Skeletal muscle satellite cell (primary cell): Measurements from ENCODE around the gene OR2L13. TPM values are rescaled to one million over a fixed set of nuclear protein-coding genes. Genes with fewer than 3 reads are reported as not detected.
"Not testable (repeated sequence)": the region's sequence is repeated elsewhere in the genome, so short reads cannot be mapped to it uniquely, and the experiment has no call there.

ENCODE experiments used
- H3K27me3 ChIP-seq: 2 replicates; pipeline ENCODE4 v1.7.0; 2013; ENCODE audit warnings: low read length; ENCODE audit not compliant: control insufficient read depth, insufficient read depth
- H3K36me3 ChIP-seq: 2 replicates; pipeline ENCODE4 v1.7.0; 2013; ENCODE audit warnings: mild to moderate bottlenecking, control low read depth, low read length; ENCODE audit not compliant: insufficient read depth
- H3K4me1 ChIP-seq: 2 replicates; pipeline ENCODE4 v1.7.0; 2013; ENCODE audit warnings: low read length; ENCODE audit not compliant: control insufficient read depth, insufficient read depth
- H3K4me2 ChIP-seq: 2 replicates; pipeline ENCODE4 v1.7.0; 2013; ENCODE audit warnings: mild to moderate bottlenecking, low read length
- H3K4me3 ChIP-seq: 2 replicates; pipeline ENCODE4 v1.7.0; 2013; ENCODE audit warnings: low read length
- H3K9ac ChIP-seq: 2 replicates; pipeline ENCODE4 v1.7.0; 2013; ENCODE audit warnings: mild to moderate bottlenecking, low read depth, low read length, moderate library complexity
- H3K9me3 ChIP-seq: replicated peaks from 2 replicates; pipeline ENCODE4 v1.7.0; 2013; ENCODE audit warnings: mild to moderate bottlenecking, control low read depth, low read length
- total RNA-seq: library from RNA; depleted of rRNA; stranded (reverse); fragments of >200 nt; gene quantifications from 2 replicates; pipeline ENCODE4 v1.2.3, GENCODE V29; 2012; rRNA removed

Gene OR2L13, protein sequence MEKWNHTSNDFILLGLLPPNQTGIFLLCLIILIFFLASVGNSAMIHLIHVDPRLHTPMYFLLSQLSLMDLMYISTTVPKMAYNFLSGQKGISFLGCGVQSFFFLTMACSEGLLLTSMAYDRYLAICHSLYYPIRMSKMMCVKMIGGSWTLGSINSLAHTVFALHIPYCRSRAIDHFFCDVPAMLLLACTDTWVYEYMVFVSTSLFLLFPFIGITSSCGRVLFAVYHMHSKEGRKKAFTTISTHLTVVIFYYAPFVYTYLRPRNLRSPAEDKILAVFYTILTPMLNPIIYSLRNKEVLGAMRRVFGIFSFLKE
- under 0.01 TPM in 1 of 2 replicates, not detected in the other for total RNA-seq

DNA sequence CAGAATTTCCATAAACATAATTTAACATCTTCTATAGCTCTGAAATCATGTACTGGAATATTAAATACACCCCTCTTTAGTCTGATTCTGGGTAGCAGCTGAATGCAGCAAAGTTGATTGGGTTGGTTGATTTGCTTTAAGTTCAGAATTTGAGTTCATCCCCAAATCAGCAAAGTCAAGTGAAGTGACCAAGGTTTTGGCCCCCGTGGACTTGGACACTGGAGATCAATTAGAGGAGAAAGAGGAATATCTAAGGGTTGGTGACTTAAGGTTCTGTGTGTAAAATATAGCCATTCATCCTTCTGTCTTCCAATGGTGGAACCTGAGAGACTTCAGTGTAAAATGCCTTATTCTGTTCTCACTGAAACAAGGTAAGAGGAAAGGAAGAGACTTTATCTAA is at the start of gene OR2L13:
Gene OR2L13, plus strand, starts transcription at position 301 of the 400 bp plus-strand sequence. CDS start 4,192 bp downstream, outside the sequence.
- H3K36me3 ChIP-seq: no peaks in the 10 kb centered on the region
- H3K4me3 ChIP-seq: no peak within 1 kb of the TSS
- peaks cover 3% of the 10 kb centered on the region for H3K9me3 ChIP-seq
- no peak within 1 kb of the TSS for H3K9ac ChIP-seq
- H3K27me3 ChIP-seq: no peaks in the 10 kb centered on the region
- H3K4me1 ChIP-seq: no peaks in the 10 kb centered on the region
- no peak within 1 kb of the TSS for H3K4me2 ChIP-seq

DNA sequence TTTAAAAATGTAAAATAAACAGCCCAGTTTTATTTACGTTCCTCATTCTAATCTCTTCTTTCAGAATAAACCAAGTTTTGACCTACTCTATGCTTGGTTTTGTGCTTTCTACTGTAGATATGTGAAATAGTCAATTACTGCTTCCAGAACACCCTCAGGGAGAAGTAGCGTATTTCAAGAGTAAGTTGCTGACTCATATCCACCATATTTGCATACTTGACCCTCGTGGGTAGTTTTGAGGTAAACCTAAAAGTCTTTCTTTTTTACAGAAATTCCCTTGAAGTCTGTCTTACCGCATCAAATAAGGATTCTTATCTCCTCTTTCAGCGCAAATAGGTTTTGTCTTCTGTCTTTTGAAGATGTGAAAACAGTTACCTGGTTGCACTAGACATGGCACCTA is 49.8 kb upstream of the OR2L13 start:
- Histone ChIP-seq H3K9me3 (no peaks in the 10 kb centered on the region), H3K27me3 (no peaks in the 10 kb centered on the region), H3K9ac (no peak overlapping the region), H3K36me3 (no peaks in the 10 kb centered on the region), H3K4me1 (no peaks in the 10 kb centered on the region), H3K4me2 (no peak overlapping the region), H3K4me3 (no peak overlapping the region)

DNA sequence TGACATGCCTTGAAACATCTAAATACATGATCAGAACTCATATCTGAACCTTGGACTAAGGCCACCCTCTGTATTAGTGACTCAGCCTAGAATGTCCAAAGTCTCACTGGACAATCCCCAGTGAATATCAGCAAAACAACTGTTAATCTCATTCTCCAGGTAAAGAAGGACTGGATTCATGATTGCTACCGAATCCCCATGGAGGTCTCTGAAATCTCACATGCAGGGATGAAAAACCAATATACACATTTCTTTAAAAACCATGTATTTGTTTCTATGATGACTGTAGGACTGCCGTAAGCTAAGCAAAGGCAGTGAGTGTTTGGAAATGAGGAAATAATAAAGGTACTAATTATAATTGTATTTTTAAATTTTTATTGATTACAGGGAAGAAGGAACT is 48.4 kb upstream of the OR2L13 start, which contains the start of gene OR2L3:
Gene OR2L3, plus strand, starts transcription at position 301 of the 400 bp plus-strand sequence. CDS start 13,846 bp downstream, outside the sequence.
- no peak within 1 kb of the TSS for H3K4me2 ChIP-seq
- no peaks in the 10 kb centered on the region for H3K36me3 ChIP-seq
- no peaks in the 10 kb centered on the region for H3K4me1 ChIP-seq
- no peaks in the 10 kb centered on the region for H3K27me3 ChIP-seq
- no peak within 1 kb of the TSS for H3K4me3 ChIP-seq
- no peaks in the 10 kb centered on the region for H3K9me3 ChIP-seq
- no peak within 1 kb of the TSS for H3K9ac ChIP-seq

DNA sequence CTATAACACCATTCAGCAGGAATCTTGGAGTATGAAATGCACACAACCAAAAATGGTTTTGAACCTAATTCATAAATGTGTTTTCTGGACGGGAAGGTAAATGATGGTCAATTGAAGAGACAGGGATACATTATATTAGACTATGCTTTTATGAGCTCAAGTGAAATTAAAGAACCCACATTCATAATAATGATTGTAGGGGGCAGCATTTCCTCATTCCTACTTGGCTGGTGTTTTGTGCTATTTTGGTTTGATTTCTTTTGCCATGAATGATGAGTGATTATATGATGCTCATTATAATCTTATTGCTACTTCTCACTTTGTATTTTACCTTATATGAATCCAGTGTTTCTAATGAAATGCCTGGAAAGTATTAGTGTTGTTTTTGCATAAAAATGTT is 48.0 kb upstream of the OR2L13 start:
- Histone ChIP-seq H3K36me3 (no peaks in the 10 kb centered on the region), H3K4me2 (no peak overlapping the region), H3K9ac (no peak overlapping the region), H3K4me3 (no peak overlapping the region), H3K4me1 (no peaks in the 10 kb centered on the region), H3K9me3 (no peaks in the 10 kb centered on the region), H3K27me3 (no peaks in the 10 kb centered on the region)

DNA sequence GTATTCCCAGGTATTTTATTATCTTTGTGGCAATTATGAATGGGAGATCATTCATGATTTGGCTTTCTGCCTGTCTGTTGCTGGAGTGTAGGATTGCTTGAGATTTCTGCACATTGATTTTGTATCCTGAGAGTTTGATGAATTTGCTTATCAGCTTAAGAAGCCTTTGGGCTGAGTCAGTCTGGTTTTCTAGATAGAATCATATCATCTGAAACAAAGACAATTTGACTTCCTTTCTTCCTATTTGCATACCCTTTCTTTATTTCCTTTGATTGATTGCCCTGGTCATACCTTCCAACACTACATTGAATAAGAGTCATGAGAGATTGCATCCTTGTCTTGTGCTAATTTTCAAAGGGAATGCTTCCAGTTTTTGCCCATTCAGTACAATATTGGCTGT is 40.3 kb upstream of the OR2L13 start:
- Histone ChIP-seq H3K36me3 (no peaks in the 10 kb centered on the region), H3K4me1 (no peaks in the 10 kb centered on the region), H3K9me3 (no peaks in the 10 kb centered on the region), H3K4me3 (no peak overlapping the region), H3K4me2 (no peak overlapping the region), H3K9ac (no peak overlapping the region), H3K27me3 (no peaks in the 10 kb centered on the region)

DNA sequence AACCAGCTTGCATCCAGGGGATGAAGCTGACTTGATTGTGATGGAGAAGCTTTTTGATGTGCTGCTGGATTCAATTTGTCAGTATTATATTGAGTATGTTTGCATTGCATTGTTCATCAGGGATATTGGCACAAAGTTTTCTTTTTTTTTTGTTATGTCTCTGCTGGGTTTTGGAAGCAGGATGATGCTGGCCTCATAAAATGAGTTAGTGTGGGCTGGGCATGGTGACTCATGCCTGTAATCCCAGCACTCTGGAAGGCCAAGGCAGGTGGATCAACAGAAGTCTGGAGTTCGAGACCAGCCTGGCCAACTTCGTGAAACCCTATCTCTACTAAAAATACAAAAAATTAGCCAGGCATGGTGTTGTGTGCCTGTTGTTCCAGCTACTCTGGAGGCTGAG is 39.7 kb upstream of the OR2L13 start:
- H3K9me3 ChIP-seq: no peaks in the 10 kb centered on the region
- no peak overlapping the region for H3K4me2 ChIP-seq
- no peaks in the 10 kb centered on the region for H3K27me3 ChIP-seq
- no peak overlapping the region for H3K4me3 ChIP-seq
- H3K36me3 ChIP-seq: no peaks in the 10 kb centered on the region
- H3K9ac ChIP-seq: no peak overlapping the region
- no peaks in the 10 kb centered on the region for H3K4me1 ChIP-seq

DNA sequence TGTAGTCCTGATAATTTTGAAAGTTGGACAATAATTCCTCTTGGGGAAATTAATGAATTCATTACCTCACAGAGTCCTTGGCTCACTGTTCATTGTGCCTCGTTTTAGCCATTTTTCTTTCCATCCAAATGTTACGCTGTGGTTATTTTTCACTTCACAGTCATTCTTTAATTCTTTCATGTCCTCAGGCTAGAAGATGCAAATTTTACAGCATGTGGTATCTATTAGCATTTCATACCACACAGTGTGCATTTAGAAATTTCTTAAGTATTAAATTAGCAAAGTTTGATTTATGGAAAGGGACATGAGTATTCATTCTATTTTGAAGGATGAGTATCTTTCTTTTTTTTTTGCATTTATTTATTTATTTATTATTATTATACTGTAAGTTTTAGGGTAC is 29.9 kb upstream of the OR2L13 start:
- H3K4me1 ChIP-seq: no peaks in the 10 kb centered on the region
- no peaks in the 10 kb centered on the region for H3K36me3 ChIP-seq
- no peak overlapping the region for H3K4me2 ChIP-seq
- H3K4me3 ChIP-seq: no peak overlapping the region
- H3K27me3 ChIP-seq: no peaks in the 10 kb centered on the region
- H3K9ac ChIP-seq: no peak overlapping the region
- peaks cover 2% of the 10 kb centered on the region for H3K9me3 ChIP-seq

DNA sequence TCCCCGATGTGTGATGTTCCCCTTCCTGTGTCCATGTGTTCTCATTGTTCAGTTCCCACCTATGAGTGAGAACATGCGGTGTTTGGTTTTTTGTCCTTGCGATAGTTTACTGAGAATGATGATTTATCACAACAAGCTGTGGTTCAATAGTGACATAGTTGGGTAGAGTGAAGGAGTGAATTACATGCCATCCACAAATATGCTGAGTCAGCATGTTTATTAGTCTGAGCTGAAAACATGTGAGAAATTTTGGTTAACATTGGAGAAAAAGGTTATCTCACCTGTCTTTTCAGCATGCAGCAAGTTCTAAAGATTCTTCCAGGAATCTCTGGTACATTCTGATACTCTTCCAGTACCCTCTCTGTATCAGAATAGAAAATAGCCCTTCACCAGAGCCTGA is 29.4 kb upstream of the OR2L13 start:
- Histone ChIP-seq H3K4me3 (no peak overlapping the region), H3K4me2 (no peak overlapping the region), H3K36me3 (no peaks in the 10 kb centered on the region), H3K9ac (no peak overlapping the region), H3K27me3 (no peaks in the 10 kb centered on the region), H3K4me1 (no peaks in the 10 kb centered on the region), H3K9me3 (peaks cover 2% of the 10 kb centered on the region)

DNA sequence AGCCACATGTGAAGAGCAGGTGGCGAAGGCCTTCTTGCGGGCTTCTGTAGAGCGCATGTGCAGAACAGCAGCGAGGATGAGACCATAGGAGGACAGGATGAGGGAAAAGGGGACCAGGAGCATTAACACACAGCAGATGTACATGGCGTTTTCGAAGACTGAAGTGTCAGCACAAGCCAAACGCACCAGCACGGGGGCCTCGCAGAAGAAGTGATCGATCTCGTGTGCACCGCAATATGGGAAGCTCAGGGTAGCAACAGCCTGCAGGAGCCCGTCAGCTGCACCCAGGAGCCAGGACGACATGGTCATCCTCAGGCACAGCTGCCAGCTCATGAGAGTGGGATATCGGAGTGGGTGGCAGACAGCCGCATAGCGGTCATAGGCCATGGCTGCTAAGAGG is 11.1 kb upstream of the OR2L13 start:
- H3K9ac ChIP-seq, H3K9me3 ChIP-seq, H3K4me1 ChIP-seq, H3K36me3 ChIP-seq, H3K4me3 ChIP-seq, H3K27me3 ChIP-seq, H3K4me2 ChIP-seq: not testable (repeated sequence)

DNA sequence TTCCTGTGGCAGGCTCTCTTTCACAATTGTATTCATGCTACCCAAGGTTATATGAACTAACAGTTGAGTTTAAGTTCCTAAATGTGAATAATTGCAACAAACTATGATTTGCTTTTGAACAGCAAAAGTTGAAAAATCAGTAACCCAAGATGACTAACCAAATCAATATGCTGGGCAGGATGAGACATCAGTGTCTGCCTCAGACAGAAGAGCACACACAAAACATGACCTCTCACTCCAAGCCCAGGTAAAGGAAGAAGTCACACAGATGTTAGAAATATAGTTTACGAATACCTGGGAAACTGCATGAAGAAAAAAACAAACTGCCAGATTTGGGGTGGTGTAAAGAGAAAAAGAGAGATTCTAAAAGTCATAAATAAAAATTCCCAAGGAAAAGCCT is 3.5 kb downstream of the OR2L13 start:
- H3K36me3 ChIP-seq: no peaks in the 10 kb centered on the region
- H3K4me2 ChIP-seq: no peak overlapping the region
- no peaks in the 10 kb centered on the region for H3K4me1 ChIP-seq
- H3K9ac ChIP-seq: no peak overlapping the region
- no peaks in the 10 kb centered on the region for H3K27me3 ChIP-seq
- peaks cover 6% of the 10 kb centered on the region for H3K9me3 ChIP-seq
- H3K4me3 ChIP-seq: no peak overlapping the region

DNA sequence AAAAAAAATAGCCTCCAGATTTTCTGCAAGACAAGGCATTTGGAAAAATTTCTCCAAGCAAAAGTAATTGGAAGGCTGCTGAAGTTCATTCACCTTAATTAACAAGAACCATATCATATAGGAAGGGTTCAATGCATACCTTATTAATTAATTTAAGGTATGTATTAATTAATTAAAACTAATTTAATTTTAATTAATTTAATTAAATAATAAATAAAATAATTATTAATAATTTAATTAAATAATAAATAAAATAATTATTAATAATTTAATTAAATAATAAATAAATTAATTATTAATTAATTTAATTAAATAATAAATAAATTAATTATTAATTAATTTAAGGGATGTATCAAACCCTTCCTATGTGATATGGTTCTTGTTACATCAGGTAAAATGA is 7.9 kb downstream of the OR2L13 start:
- H3K4me3 ChIP-seq: no peak overlapping the region

DNA sequence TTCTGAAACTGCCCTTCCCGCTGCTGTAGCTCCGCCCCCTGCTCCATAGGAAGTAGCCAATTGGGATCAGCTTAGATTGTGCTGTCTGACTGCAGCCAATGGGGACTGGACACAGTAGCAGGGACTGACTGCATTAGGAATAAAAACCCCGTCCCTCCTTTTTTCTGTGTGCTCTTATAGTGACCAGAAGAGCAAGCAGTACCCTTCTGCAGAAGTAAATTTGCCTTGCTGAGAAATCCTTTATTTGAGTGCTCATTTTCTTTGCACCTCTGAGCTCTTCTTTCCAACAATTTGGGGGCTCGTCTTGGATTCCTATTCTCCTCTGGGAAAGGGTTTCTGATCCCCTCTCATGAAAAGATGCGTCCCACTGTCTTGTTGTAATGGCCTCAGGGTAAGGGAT is 16.2 kb downstream of the OR2L13 start:
- Histone ChIP-seq H3K4me1 (no peaks in the 10 kb centered on the region), H3K4me2 (no peak overlapping the region), H3K9me3 (peaks cover 5% of the 10 kb centered on the region), H3K36me3 (no peaks in the 10 kb centered on the region), H3K9ac (no peak overlapping the region), H3K4me3 (no peak overlapping the region), H3K27me3 (no peaks in the 10 kb centered on the region)

More for the DNA sequence above, 7.9 kb downstream of the OR2L13 start:
- no peak overlapping the region for H3K9ac ChIP-seq
- H3K4me2 ChIP-seq: no peak overlapping the region
- peaks cover 6% of the 10 kb centered on the region for H3K9me3 ChIP-seq
- no peaks in the 10 kb centered on the region for H3K4me1 ChIP-seq
- H3K36me3 ChIP-seq: no peaks in the 10 kb centered on the region
- no peaks in the 10 kb centered on the region for H3K27me3 ChIP-seq
